ENCODE data around the gene IQGAP2.

- TF ChIP-seq, protein P1, sequence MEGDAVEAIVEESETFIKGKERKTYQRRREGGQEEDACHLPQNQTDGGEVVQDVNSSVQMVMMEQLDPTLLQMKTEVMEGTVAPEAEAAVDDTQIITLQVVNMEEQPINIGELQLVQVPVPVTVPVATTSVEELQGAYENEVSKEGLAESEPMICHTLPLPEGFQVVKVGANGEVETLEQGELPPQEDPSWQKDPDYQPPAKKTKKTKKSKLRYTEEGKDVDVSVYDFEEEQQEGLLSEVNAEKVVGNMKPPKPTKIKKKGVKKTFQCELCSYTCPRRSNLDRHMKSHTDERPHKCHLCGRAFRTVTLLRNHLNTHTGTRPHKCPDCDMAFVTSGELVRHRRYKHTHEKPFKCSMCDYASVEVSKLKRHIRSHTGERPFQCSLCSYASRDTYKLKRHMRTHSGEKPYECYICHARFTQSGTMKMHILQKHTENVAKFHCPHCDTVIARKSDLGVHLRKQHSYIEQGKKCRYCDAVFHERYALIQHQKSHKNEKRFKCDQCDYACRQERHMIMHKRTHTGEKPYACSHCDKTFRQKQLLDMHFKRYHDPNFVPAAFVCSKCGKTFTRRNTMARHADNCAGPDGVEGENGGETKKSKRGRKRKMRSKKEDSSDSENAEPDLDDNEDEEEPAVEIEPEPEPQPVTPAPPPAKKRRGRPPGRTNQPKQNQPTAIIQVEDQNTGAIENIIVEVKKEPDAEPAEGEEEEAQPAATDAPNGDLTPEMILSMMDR (IDR thresholded peaks at IDR 0.05; ENCODE audit: insufficient read depth, low read length, poor library complexity, severe bottlenecking) = no peak
- TF ChIP-seq EZH2phosphoT487 (conservative IDR thresholded peaks at IDR 0.05; ENCODE audit: low read length) = no peak
Observed at GRCh38 chr5:76441890-76442673, 39.0 kb downstream of the IQGAP2 start.

Data from SU-DHL-6 (cell line).